CD8-positive, alpha-beta memory T cell (primary cell): Measurements from ENCODE around the gene WDR75. TPM values are rescaled to one million over a fixed set of nuclear protein-coding genes. Genes with fewer than 3 reads are reported as not detected.
A peak's percentile ranks its signal among the peaks of the same experiment; 100 is the strongest.

Experiments used
- CTCF ChIA-PET: fragments of 350-600 bp; sonication (Branson Sonifier 250); formaldehyde crosslinking; loops from one replicate; lab custom pipeline; 2021; ENCODE audit warnings: antibody characterized with exemption; lab: Charles Lee
- POLR2A ChIA-PET: fragments of 350-600 bp; sonication (Branson Sonifier 250); formaldehyde crosslinking; loops from one replicate; lab custom pipeline; 2021; ENCODE audit warnings: antibody characterized with exemption; lab: Charles Lee
- DNase-seq, 5 donors: peaks; one replicate each; pipeline versions ENCODE4 v3.0.0 to v3.0.0-alpha.2; 2020 to 2022; ENCODE audit warnings: mixed read lengths in 1 of 5
- H3K27ac ChIP-seq: one replicate; pipeline ENCODE4 v1.7.0; 2013; ENCODE audit warnings: low read depth, mild to moderate bottlenecking, low read length, moderate library complexity
- H3K27me3 ChIP-seq: 2 replicates; pipeline ENCODE4 v1.7.0; 2013; ENCODE audit warnings: low read length, mild to moderate bottlenecking; ENCODE audit not compliant: insufficient read depth, poor library complexity, severe bottlenecking
- H3K36me3 ChIP-seq: 2 replicates; pipeline ENCODE4 v1.7.0; 2013; ENCODE audit warnings: mild to moderate bottlenecking, low read length, moderate library complexity; ENCODE audit not compliant: insufficient read depth
- H3K4me1 ChIP-seq: 2 replicates; pipeline ENCODE4 v1.7.0; 2013; ENCODE audit warnings: mild to moderate bottlenecking, low read length, moderate library complexity; ENCODE audit not compliant: insufficient read depth
- H3K4me3 ChIP-seq: 2 replicates; pipeline ENCODE4 v1.7.0; 2013; ENCODE audit warnings: mild to moderate bottlenecking, low read length
- H3K9me3 ChIP-seq: 2 replicates; pipeline ENCODE4 v1.7.0; 2013; ENCODE audit warnings: mild to moderate bottlenecking, low read length
- H3K27ac Mint-ChIP-seq, 8 donors: one replicate each; pipeline ENCODE4 v1.8.0; 2020 to 2021; ENCODE audit warnings: mixed read lengths in 8 of 8, mild to moderate bottlenecking in 6 of 8, inconsistent platforms in 3 of 8, moderate library complexity in 3 of 8
- H3K27me3 Mint-ChIP-seq, 2 donors: one replicate each; pipeline ENCODE4 v1.8.0; 2020 to 2021; ENCODE audit warnings: mixed read lengths in 2 of 2, mild to moderate bottlenecking in 1 of 2, moderate library complexity in 1 of 2
- H3K36me3 Mint-ChIP-seq, 3 donors: one replicate each; pipeline ENCODE4 v1.8.0; 2020 to 2021; ENCODE audit warnings: mixed read lengths in 3 of 3, inconsistent platforms in 1 of 3, mild to moderate bottlenecking in 1 of 3
- H3K4me1 Mint-ChIP-seq, 3 donors: one replicate each; pipeline ENCODE4 v1.8.0; 2020 to 2021; ENCODE audit warnings: mixed read lengths in 3 of 3, inconsistent platforms in 1 of 3, mild to moderate bottlenecking in 1 of 3
- H3K4me3 Mint-ChIP-seq, 7 donors: one replicate each; pipeline ENCODE4 v1.8.0; 2020 to 2021; ENCODE audit warnings: mixed read lengths in 7 of 7, mild to moderate bottlenecking in 6 of 7, moderate library complexity in 4 of 7, inconsistent platforms in 2 of 7
- H3K9me3 Mint-ChIP-seq, 5 donors: one replicate each; pipeline ENCODE4 v1.8.0; 2020 to 2022; ENCODE audit warnings: mixed read lengths in 5 of 5, mild to moderate bottlenecking in 3 of 5, moderate library complexity in 2 of 5, inconsistent platforms in 1 of 5
- polyA plus RNA-seq: library from polyadenylated mRNA; unstranded; fragments of 300-500 nt; fragmentation: Illumina TruSeq; gene quantifications from one replicate; pipeline ENCODE4 v1.2.3, GENCODE V29; 2021
- total RNA-seq, 2 experiments: library from RNA; stranded (reverse); gene quantifications; one replicate each; pipeline ENCODE4 v1.2.3, GENCODE V29; 2021

WDR75 gene
- total RNA-seq = 100 to 1,000 TPM in 1 of 2 experiments, 10 to 100 TPM in 1; 95.3 to 101 TPM
- polyA plus RNA-seq = 14.6 TPM

DNA sequence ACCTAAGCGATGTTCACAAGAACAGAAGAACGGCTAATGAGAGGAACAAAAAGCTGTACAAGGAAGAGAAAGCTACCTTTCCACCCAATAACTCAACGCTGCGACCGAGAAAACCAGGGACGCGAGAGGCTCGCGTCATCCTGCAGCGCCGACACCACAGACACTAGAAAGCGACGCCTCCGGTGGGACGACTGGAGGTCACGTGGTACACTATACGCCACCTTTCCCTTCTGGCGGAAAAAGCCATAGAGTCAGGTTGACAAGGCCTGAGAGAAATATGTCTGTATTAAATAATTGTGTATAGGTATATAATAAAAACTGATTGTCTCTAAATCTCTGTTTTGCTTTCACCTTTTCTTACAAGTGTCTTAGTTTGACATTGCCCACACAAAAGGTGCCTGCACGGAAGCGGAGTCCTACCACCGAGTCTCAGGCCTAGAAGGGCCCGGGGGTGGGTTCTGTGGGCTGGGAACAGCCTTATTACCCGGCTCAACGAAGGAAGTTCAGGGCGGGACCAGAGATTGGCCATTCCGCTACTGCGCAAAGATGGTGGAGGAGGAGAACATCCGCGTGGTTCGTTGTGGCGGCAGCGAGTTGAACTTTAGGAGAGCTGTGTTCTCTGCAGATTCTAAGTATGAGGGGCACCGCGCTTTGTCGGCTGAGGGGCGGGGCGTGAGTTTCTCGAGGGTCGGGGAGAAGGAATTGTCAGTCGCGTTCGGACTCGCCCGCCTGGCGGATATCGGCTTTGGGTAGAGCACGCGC, at the start of gene WDR75:
Gene WDR75 (plus strand): TSS at position 528 of the 762 bp plus-strand sequence. CDS start 19 bp downstream, at position 547.
- CTCF ChIA-PET = interaction anchor here (1.1 kb wide), 1 partner anchor 322 kb away, joined by 3 read pairs; no protein-coding TSS in a partner anchor
- H3K9me3 Mint-ChIP-seq = no peaks in the 10 kb centered on the region
- peaks cover 0 to 12% (median 0%) of the 10 kb centered on the region in 3 donors for H3K36me3 Mint-ChIP-seq
- H3K4me1 ChIP-seq = peaks cover 35% of the 10 kb centered on the region
- H3K27ac ChIP-seq = peak within 1 kb of the TSS; percentile 95
- no peaks in the 10 kb centered on the region for H3K27me3 Mint-ChIP-seq
- H3K4me3 ChIP-seq = peak within 1 kb of the TSS; percentile 94
- peak within 1 kb of the TSS in 7 of 8 donors; percentile 99 to 100 (median 100) for H3K27ac Mint-ChIP-seq
- no peaks in the 10 kb centered on the region for H3K9me3 ChIP-seq
- POLR2A ChIA-PET = interaction anchor here (1.0 to 1.5 kb wide), 2 partner anchors 139 to 966 kb away, joined by 3 to 4 read pairs; partner anchors contain the start of gene SLC40A1
- H3K27me3 ChIP-seq = no peaks in the 10 kb centered on the region
- H3K36me3 ChIP-seq = no peaks in the 10 kb centered on the region
- peaks cover 9 to 26% (median 12%) of the 10 kb centered on the region in 3 donors for H3K4me1 Mint-ChIP-seq
- peak; percentile 87 to 94 (median 93) for DNase-seq
- H3K4me3 Mint-ChIP-seq = peak within 1 kb of the TSS; percentile 95 to 100 (median 99)

DNA sequence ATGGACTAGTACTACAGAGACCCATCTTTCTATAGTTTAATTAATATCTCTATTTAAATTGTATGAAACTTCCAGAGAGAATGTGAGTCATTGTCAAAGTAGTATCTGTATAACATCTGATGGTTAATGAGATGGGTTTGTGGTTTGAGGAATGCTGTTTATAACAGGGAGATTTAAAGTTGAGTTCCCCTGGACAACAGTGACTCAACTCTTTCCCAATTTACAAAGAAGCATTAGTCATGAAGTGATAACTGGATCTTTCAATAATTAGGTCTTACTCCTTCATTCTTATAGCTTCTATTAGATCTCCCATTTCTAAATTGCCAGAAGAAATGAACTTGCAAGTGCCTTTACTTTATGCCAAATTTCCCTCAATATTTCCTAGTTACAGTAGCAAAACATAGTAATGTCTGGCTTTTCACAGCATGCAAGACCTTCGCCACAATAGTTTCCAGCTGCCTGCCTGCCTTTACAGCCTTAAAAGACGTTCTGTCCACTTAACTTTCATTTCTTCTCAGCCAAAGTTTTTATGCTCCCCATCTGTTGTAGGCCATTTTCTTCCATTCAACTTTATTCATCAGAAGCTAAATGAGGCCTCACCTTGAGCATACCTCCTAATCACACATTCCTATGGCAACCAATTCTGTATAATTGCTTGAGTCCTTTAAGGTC, 47.7 kb upstream of the WDR75 start:
- ChIA-PET CTCF (no interaction called here), POLR2A (no interaction called here)
- Mint-ChIP-seq H3K4me1 (no peaks in the 10 kb centered on the region), H3K27me3 (no peaks in the 10 kb centered on the region), H3K27ac (peak overlapping the region in 1 of 8 donors; percentile 2), H3K9me3 (peaks cover 0 to 6% (median 2%) of the 10 kb centered on the region in 5 donors), H3K4me3 (no peak overlapping the region), H3K36me3 (no peaks in the 10 kb centered on the region)
- no peak for DNase-seq
- no peaks in the 10 kb centered on the region for H3K27me3 ChIP-seq
- no peaks in the 10 kb centered on the region for H3K36me3 ChIP-seq
- no peaks in the 10 kb centered on the region for H3K4me1 ChIP-seq
- H3K4me3 ChIP-seq = no peak overlapping the region
- no peak overlapping the region for H3K27ac ChIP-seq
- no peaks in the 10 kb centered on the region for H3K9me3 ChIP-seq

DNA sequence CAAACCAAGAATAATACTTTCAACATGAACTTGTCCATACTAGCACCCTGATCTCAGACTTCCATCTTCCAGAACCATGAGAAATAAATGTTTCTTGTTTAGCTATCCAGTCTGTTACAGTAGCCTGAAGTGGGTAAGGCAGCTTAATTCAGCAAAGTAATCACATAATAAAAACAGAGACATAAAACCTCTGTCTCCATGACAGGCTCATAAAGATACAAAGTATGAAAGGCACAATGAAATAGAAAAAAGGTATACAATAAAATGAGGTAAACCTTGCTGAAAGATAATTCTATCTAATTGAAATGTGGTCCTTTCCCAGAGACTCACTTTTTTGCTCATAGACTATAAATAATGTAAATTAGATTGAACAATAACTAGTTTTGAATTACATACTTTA, 46.7 kb upstream of the WDR75 start:
- no peaks in the 10 kb centered on the region for H3K36me3 ChIP-seq
- Mint-ChIP-seq H3K4me1 (no peaks in the 10 kb centered on the region), H3K4me3 (no peak overlapping the region), H3K36me3 (no peaks in the 10 kb centered on the region), H3K27ac (no peak overlapping the region), H3K27me3 (no peaks in the 10 kb centered on the region), H3K9me3 (peaks cover 0 to 6% (median 2%) of the 10 kb centered on the region in 5 donors)
- no peaks in the 10 kb centered on the region for H3K27me3 ChIP-seq
- no peaks in the 10 kb centered on the region for H3K9me3 ChIP-seq
- H3K27ac ChIP-seq = no peak overlapping the region
- ChIA-PET CTCF (no interaction called here), POLR2A (no interaction called here)
- no peak overlapping the region for H3K4me3 ChIP-seq
- DNase-seq = no peak
- H3K4me1 ChIP-seq = no peaks in the 10 kb centered on the region

DNA sequence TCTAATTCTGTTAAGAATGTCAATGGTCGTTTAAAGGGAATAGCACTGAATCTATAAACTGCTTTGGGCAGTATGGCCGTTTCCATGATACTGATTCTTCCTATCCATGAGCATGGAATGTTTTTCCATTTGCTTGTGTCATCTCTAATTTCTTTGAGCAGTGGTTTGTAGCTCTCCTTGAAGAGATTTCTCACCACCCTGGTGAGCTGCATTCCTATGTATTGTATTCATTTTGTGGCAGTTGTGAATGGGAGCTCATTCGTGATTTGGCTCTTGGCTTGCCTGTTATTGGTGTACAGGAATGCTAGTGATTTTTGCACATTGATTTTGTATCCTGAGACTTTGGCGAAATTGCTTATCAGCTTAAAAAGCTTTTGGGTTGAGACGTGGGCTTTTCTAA, 38.3 kb upstream of the WDR75 start:
- peaks cover 0 to 3% (median 0%) of the 10 kb centered on the region in 5 donors for H3K9me3 Mint-ChIP-seq
- no peaks in the 10 kb centered on the region for H3K4me1 ChIP-seq
- ChIA-PET CTCF (no interaction called here), POLR2A (no interaction called here)
- no peak overlapping the region for H3K4me3 Mint-ChIP-seq
- H3K4me3 ChIP-seq = no peak overlapping the region
- H3K27me3 Mint-ChIP-seq = peaks cover 6 to 7% of the 10 kb centered on the region in 2 donors
- no peaks in the 10 kb centered on the region for H3K36me3 ChIP-seq
- no peak overlapping the region for H3K27ac ChIP-seq
- no peak for DNase-seq
- no peak overlapping the region for H3K27ac Mint-ChIP-seq
- peaks cover 5 to 11% (median 7%) of the 10 kb centered on the region in 3 donors for H3K4me1 Mint-ChIP-seq
- no peaks in the 10 kb centered on the region for H3K27me3 ChIP-seq
- H3K9me3 ChIP-seq = no peaks in the 10 kb centered on the region
- H3K36me3 Mint-ChIP-seq = no peaks in the 10 kb centered on the region

DNA sequence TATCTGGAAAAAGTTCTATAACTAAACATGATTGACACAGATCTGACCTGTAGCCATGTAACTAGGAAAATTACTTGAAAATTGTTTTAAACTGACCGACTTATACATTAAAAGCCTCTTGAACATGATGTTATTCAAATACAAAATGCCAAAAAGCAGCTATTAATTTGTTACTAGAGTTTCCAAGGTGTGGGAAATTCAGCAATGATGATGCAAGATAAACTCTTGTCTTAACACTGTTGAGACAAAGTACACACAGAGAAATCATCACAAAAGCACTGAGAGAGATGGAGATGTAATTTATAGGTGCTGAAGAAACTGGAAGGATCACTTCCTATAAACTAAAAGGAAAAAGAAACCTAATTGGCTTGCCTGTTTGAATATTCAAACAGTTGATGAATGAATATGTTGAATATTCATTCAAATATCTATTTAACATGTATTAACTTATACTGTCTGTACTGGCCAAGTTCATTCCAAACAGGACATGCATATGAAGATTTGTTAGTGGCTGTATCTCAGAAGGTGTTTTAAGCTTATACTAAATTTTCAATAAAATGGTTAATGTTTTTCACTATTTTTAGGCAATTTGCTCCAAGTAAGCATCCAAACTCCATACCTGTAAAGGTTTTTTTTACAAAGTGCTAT, 34.6 kb upstream of the WDR75 start:
- no peak overlapping the region for H3K4me3 ChIP-seq
- no peak overlapping the region for H3K27ac ChIP-seq
- no peaks in the 10 kb centered on the region for H3K27me3 ChIP-seq
- ChIA-PET POLR2A (no interaction called here), CTCF (interaction anchor here (1.7 kb wide), 1 partner anchor 313 kb away, joined by 7 read pairs; no protein-coding TSS in a partner anchor)
- no peak overlapping the region for H3K4me3 Mint-ChIP-seq
- DNase-seq = no peak
- peaks cover 8 to 14% (median 8%) of the 10 kb centered on the region in 3 donors for H3K4me1 Mint-ChIP-seq
- no peaks in the 10 kb centered on the region for H3K36me3 ChIP-seq
- H3K36me3 Mint-ChIP-seq = no peaks in the 10 kb centered on the region
- H3K9me3 ChIP-seq = no peaks in the 10 kb centered on the region
- no peaks in the 10 kb centered on the region for H3K4me1 ChIP-seq
- H3K9me3 Mint-ChIP-seq = no peaks in the 10 kb centered on the region
- H3K27ac Mint-ChIP-seq = no peak overlapping the region
- H3K27me3 Mint-ChIP-seq = peaks cover 6 to 7% of the 10 kb centered on the region in 2 donors

DNA sequence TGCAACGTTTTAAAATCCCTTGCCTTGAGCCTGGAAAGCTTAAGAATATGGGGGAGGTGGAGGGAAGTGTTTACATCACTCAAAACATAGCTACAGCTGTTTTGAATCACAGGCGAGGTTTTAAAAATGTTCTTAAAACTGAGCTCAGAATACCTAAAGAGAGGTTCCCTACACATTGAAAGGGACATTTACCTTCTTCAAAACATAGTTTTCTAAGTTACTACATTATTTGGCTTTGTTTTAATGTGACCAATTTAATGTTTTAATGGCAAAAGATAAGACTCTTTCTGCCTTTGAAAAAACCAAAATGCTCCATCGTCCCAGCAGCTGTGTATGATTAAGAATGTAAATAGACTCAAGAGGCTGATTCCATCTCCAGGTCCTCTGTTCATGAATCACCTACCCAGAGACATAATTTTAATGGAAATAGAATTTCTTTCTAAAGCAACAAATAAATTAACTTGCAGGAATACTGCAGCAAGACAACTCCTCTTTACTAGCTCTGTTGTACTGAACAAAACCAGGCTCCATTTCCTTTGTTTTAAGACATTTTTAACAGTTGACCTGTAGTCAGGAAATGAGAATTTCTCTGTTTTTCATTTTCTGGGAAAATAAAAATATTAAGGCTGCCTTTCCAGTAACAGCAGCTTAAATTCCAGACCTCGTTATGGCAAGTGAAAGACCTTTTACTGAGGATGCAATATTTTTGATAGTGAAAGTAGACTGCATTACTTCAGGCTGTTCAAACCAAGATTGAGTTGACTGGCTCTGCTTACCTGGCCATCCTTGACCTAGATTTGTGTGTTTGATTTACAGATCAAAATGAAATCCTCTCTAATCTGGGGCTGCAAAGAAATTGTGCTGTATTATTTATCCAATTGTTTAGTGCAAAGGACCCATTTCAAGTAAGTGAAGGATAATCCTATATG, 33.7 kb upstream of the WDR75 start:
- ChIA-PET POLR2A (no interaction called here), CTCF (interaction anchor here (1.7 kb wide), 1 partner anchor 313 kb away, joined by 7 read pairs; no protein-coding TSS in a partner anchor)
- H3K27me3 ChIP-seq = no peaks in the 10 kb centered on the region
- no peaks in the 10 kb centered on the region for H3K9me3 ChIP-seq
- H3K27ac Mint-ChIP-seq = peak overlapping the region in 1 of 8 donors; percentile 50
- DNase-seq = no peak
- no peaks in the 10 kb centered on the region for H3K4me1 ChIP-seq
- H3K4me1 Mint-ChIP-seq = peaks cover 8 to 14% (median 8%) of the 10 kb centered on the region in 3 donors
- no peak overlapping the region for H3K4me3 ChIP-seq
- no peaks in the 10 kb centered on the region for H3K36me3 Mint-ChIP-seq
- peaks cover 6 to 7% of the 10 kb centered on the region in 2 donors for H3K27me3 Mint-ChIP-seq
- H3K36me3 ChIP-seq = no peaks in the 10 kb centered on the region
- no peak overlapping the region for H3K27ac ChIP-seq
- no peak overlapping the region for H3K4me3 Mint-ChIP-seq
- no peaks in the 10 kb centered on the region for H3K9me3 Mint-ChIP-seq

DNA sequence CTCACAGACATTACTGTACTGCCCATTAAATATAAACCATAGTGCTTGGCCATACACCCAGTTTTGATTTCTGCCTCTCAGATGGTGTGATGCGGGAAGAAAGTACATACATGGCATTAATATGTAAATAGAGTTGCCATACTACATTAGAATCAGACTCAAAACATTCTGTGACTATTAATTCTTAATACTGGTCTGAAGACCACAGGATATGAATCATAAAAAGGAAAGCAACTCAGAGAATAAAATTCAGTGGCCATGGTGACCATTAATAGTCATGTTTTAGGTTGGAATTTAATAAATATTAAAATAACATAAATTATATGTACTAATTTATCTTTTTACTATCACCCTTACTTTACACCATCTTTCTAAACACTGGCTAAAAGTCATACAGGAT, 33.0 kb upstream of the WDR75 start:
- Histone ChIP-seq H3K9me3 (no peaks in the 10 kb centered on the region), H3K36me3 (no peaks in the 10 kb centered on the region), H3K4me1 (no peaks in the 10 kb centered on the region), H3K4me3 (no peak overlapping the region), H3K27ac (no peak overlapping the region), H3K27me3 (no peaks in the 10 kb centered on the region)
- H3K4me3 Mint-ChIP-seq = no peak overlapping the region
- H3K27ac Mint-ChIP-seq = no peak overlapping the region
- ChIA-PET POLR2A (no interaction called here), CTCF (no interaction called here)
- no peak for DNase-seq
- H3K27me3 Mint-ChIP-seq = peaks cover 5 to 7% of the 10 kb centered on the region in 2 donors
- H3K36me3 Mint-ChIP-seq = no peaks in the 10 kb centered on the region
- H3K4me1 Mint-ChIP-seq = peaks cover 8 to 14% (median 8%) of the 10 kb centered on the region in 3 donors
- no peaks in the 10 kb centered on the region for H3K9me3 Mint-ChIP-seq
